H9 (cell line): ENCODE measurements around the gene ACVR1B. TPM values are rescaled to one million over a fixed set of nuclear protein-coding genes. Genes with fewer than 3 reads are reported as not detected.

Source experiments
- DNase-seq: peaks from one replicate; pipeline ENCODE4 v3.0.0-alpha.2; 2017
- H2AFZ ChIP-seq: one replicate; pipeline ENCODE4 v1.6.1; 2013; ENCODE audit warnings: mild to moderate bottlenecking, low read length, control low read depth, moderate library complexity
- H2AK5ac ChIP-seq: 2 replicates; pipeline ENCODE4 v1.6.1; 2013; ENCODE audit warnings: low read length, control low read depth, mixed read lengths; ENCODE audit not compliant: insufficient read length
- H2BK120ac ChIP-seq: one replicate; pipeline ENCODE4 v1.6.1; 2013; ENCODE audit warnings: low read depth, mild to moderate bottlenecking, low read length, control low read depth, inconsistent platforms; ENCODE audit not compliant: poor library complexity, severe bottlenecking
- H2BK12ac ChIP-seq: 2 replicates; pipeline ENCODE4 v1.6.1; 2013; ENCODE audit warnings: low read length, control low read depth, mixed read lengths, low read depth; ENCODE audit not compliant: insufficient read length
- H2BK15ac ChIP-seq: 2 replicates; pipeline ENCODE4 v1.6.1; 2013; ENCODE audit warnings: low read depth, low read length, control low read depth
- H2BK20ac ChIP-seq: one replicate; pipeline ENCODE4 v1.6.1; 2013; ENCODE audit warnings: low read depth, mild to moderate bottlenecking, low read length, control low read depth, inconsistent platforms; ENCODE audit not compliant: poor library complexity, severe bottlenecking
- H2BK5ac ChIP-seq: 2 replicates; pipeline ENCODE4 v1.6.1; 2013; ENCODE audit warnings: low read length, control low read depth, mixed read lengths; ENCODE audit not compliant: insufficient read length
- H3K14ac ChIP-seq: 2 replicates; pipeline ENCODE4 v1.6.1; 2013; ENCODE audit warnings: low read length, control low read depth; ENCODE audit not compliant: insufficient read depth
- H3K18ac ChIP-seq: 2 replicates; pipeline ENCODE4 v1.6.1; 2013; ENCODE audit warnings: low read depth, mild to moderate bottlenecking, mixed read lengths, low read length, control low read depth; ENCODE audit not compliant: insufficient read length
- H3K23ac ChIP-seq: 2 replicates; pipeline ENCODE4 v1.6.1; 2013; ENCODE audit warnings: low read length, control low read depth, mixed read lengths, low read depth; ENCODE audit not compliant: insufficient read length
- H3K23me2 ChIP-seq: 2 replicates; pipeline ENCODE4 v1.6.1; 2013; ENCODE audit warnings: low read depth, mild to moderate bottlenecking, mixed read lengths, low read length, control low read depth; ENCODE audit not compliant: insufficient read length, poor library complexity, severe bottlenecking
- H3K27ac ChIP-seq: 2 replicates; pipeline ENCODE4 v1.5.1; 2013; ENCODE audit warnings: low read length, control low read depth, mixed read lengths, low read depth; ENCODE audit not compliant: insufficient read length
- H3K27me3 ChIP-seq: 2 replicates; pipeline ENCODE4 v1.6.1; 2013; ENCODE audit warnings: low read length, control low read depth, inconsistent platforms; ENCODE audit not compliant: insufficient read depth
- H3K4ac ChIP-seq: 2 replicates; pipeline ENCODE4 v1.6.1; 2013; ENCODE audit warnings: low read depth, mild to moderate bottlenecking, control low read depth, inconsistent platforms, low read length, moderate library complexity
- H3K4me1 ChIP-seq: 2 replicates; pipeline ENCODE4 v1.6.1; 2013; ENCODE audit warnings: low read length, control low read depth, inconsistent platforms; ENCODE audit not compliant: insufficient read depth
- H3K4me2 ChIP-seq: 2 replicates; pipeline ENCODE4 v1.6.1; 2013; ENCODE audit warnings: low read length, control low read depth, mixed read lengths; ENCODE audit not compliant: insufficient read length, insufficient read depth
- H3K56ac ChIP-seq: 2 replicates; pipeline ENCODE4 v1.6.1; 2013; ENCODE audit warnings: low read depth, mild to moderate bottlenecking, mixed read lengths, low read length, control low read depth; ENCODE audit not compliant: insufficient read length
- H3K79me1 ChIP-seq: 2 replicates; pipeline ENCODE4 v1.6.1; 2013; ENCODE audit warnings: low read depth, mild to moderate bottlenecking, moderate library complexity, low read length, control low read depth, inconsistent platforms; ENCODE audit not compliant: insufficient read depth, poor library complexity, severe bottlenecking
- H3K79me2 ChIP-seq: 2 replicates; pipeline ENCODE4 v1.6.1; 2013; ENCODE audit warnings: low read length, control low read depth, inconsistent platforms; ENCODE audit not compliant: insufficient read depth
- H3K9ac ChIP-seq: 2 replicates; pipeline ENCODE4 v1.6.1; 2013; ENCODE audit warnings: low read length, control low read depth, mixed read lengths; ENCODE audit not compliant: insufficient read length; ENCODE audit errors: extremely low read depth
- H3K9me3 ChIP-seq: one replicate; pipeline ENCODE4 v1.6.1; 2013; ENCODE audit warnings: low read depth, low read length, inconsistent platforms; ENCODE audit not compliant: control insufficient read depth
- H3T11ph ChIP-seq: one replicate; pipeline ENCODE4 v1.6.1; 2013; ENCODE audit warnings: mild to moderate bottlenecking, low read length, control low read depth, inconsistent platforms
- H4K20me1 ChIP-seq: one replicate; pipeline ENCODE4 v1.6.1; 2013; ENCODE audit not compliant: control insufficient read depth, insufficient read length, insufficient read depth
- H4K5ac ChIP-seq: 2 replicates; pipeline ENCODE4 v1.6.1; 2013; ENCODE audit warnings: low read depth, mild to moderate bottlenecking, mixed read lengths, low read length, control low read depth; ENCODE audit not compliant: insufficient read length
- H4K8ac ChIP-seq: replicated peaks from 2 replicates; pipeline ENCODE4 v1.6.1; 2013; ENCODE audit warnings: low read length, control low read depth, mixed read lengths, low read depth; ENCODE audit not compliant: insufficient read length
- H4K91ac ChIP-seq: 2 replicates; pipeline ENCODE4 v1.6.1; 2013; ENCODE audit warnings: low read depth, mild to moderate bottlenecking, moderate library complexity, mixed read lengths, low read length, control low read depth; ENCODE audit not compliant: insufficient read length
- H3K27ac Mint-ChIP-seq, 3 experiments: 2 replicates in 2 of 3; 3 replicates in 1 of 3; pipeline ENCODE4 v1.8.0; 2020 to 2021; ENCODE audit warnings: mixed read lengths in 3 of 3, mild to moderate bottlenecking in 1 of 3, moderate library complexity in 1 of 3
- H3K27me3 Mint-ChIP-seq: 2 replicates; pipeline ENCODE4 v1.8.0; 2021; ENCODE audit warnings: low read depth, mild to moderate bottlenecking, moderate library complexity, mixed read lengths
- H3K36me3 Mint-ChIP-seq, 3 experiments: 2 replicates in 2 of 3; 3 replicates in 1 of 3; pipeline ENCODE4 v1.8.0; 2020 to 2021; ENCODE audit warnings: low read depth in 3 of 3, mixed read lengths in 3 of 3; ENCODE audit not compliant: insufficient read depth in 1 of 3
- H3K4me1 Mint-ChIP-seq, 2 experiments: 2 replicates each; pipeline ENCODE4 v1.8.0; 2020; ENCODE audit warnings: mixed read lengths in 2 of 2
- H3K4me3 Mint-ChIP-seq, 2 experiments: 2 replicates in 1 of 2; 3 replicates in 1 of 2; pipeline ENCODE4 v1.8.0; 2020 to 2021; ENCODE audit warnings: mild to moderate bottlenecking in 2 of 2, mixed read lengths in 2 of 2, moderate library complexity in 1 of 2
- H3K9me3 Mint-ChIP-seq, 2 experiments: 2 replicates in 1 of 2; 3 replicates in 1 of 2; pipeline ENCODE4 v1.8.0; 2020; ENCODE audit warnings: mild to moderate bottlenecking in 2 of 2, mixed read lengths in 2 of 2, moderate library complexity in 1 of 2
- total RNA-seq: library from RNA; stranded (reverse); gene quantifications from 2 replicates; pipeline ENCODE4 v1.2.1, GENCODE V29; 2021
- TF ChIP-seq, protein P1 (sequence below): fragments of 200-600 bp; sonication (generic); conservative IDR thresholded peaks from 3 replicates; pipeline ENCODE4 v1.8.0; 2021; ENCODE audit warnings: antibody characterized with exemption, mild to moderate bottlenecking

ACVR1B gene
- total RNA-seq, 1 experiment from 2014 or later: 16.3 TPM

DNA sequence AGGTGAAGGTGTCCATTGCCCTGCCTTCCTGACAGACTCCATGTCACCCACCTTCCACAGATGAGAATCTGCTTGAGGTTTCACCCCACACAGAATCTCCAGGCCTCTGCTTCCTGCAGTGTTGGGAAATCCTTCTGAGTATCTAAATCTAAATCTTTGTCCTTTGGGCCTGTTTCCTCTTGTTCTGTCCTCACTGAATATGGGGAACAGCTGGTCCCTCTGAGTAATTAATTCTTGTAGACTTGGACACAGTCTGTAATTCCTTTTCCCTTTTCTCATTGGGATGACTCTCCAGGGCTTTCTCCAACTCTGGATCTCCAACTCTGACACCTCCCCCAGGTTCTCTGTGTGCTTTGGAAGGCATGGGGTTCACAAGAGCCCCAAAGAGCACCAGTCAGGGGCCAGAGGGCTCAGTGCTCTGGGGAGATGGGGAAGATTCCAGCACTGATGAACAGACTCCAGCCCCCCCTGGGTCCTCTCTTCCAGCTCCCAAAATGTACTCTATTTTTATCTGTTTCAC is 46.5 kb upstream of the ACVR1B start:
- Histone ChIP-seq H3K27ac (no peak overlapping the region), H4K5ac (no peak overlapping the region), H2AK5ac (no peak overlapping the region), H3K56ac (no peak overlapping the region), H3K79me2 (no peaks in the 10 kb centered on the region), H2AFZ (no peak overlapping the region), H2BK5ac (no peak overlapping the region), H3K9ac (no peak overlapping the region), H3K9me3 (no peaks in the 10 kb centered on the region), H3K14ac (no peak overlapping the region), H3K18ac (no peak overlapping the region), H3K4ac (no peak overlapping the region), H2BK120ac (no peak overlapping the region), H4K91ac (no peak overlapping the region), H2BK15ac (no peak overlapping the region), H3T11ph (no peak overlapping the region), H2BK20ac (no peak overlapping the region), H3K23me2 (no peaks in the 10 kb centered on the region), H3K79me1 (no peaks in the 10 kb centered on the region), H3K4me1 (peaks cover 2% of the 10 kb centered on the region; the same call in 1 of the 2 replicates), H4K20me1 (peaks cover 3% of the 10 kb centered on the region), H3K23ac (no peak overlapping the region), H4K8ac (no peak overlapping the region), H3K4me2 (no peak overlapping the region), H3K27me3 (peaks cover 5% of the 10 kb centered on the region; the same call in 1 of the 2 replicates), H2BK12ac (no peak overlapping the region)
- Mint-ChIP-seq H3K4me1 (peaks cover 6 to 17% of the 10 kb centered on the region in 2 experiments), H3K27me3 (peaks cover 9% of the 10 kb centered on the region), H3K4me3 (no peak overlapping the region), H3K9me3 (no peaks in the 10 kb centered on the region; a peak in 1 of 5 replicates), H3K36me3 (no peaks in the 10 kb centered on the region), H3K27ac (no peak overlapping the region)
- TF ChIP-seq, protein P1, sequence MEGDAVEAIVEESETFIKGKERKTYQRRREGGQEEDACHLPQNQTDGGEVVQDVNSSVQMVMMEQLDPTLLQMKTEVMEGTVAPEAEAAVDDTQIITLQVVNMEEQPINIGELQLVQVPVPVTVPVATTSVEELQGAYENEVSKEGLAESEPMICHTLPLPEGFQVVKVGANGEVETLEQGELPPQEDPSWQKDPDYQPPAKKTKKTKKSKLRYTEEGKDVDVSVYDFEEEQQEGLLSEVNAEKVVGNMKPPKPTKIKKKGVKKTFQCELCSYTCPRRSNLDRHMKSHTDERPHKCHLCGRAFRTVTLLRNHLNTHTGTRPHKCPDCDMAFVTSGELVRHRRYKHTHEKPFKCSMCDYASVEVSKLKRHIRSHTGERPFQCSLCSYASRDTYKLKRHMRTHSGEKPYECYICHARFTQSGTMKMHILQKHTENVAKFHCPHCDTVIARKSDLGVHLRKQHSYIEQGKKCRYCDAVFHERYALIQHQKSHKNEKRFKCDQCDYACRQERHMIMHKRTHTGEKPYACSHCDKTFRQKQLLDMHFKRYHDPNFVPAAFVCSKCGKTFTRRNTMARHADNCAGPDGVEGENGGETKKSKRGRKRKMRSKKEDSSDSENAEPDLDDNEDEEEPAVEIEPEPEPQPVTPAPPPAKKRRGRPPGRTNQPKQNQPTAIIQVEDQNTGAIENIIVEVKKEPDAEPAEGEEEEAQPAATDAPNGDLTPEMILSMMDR: no peak
- no peak for DNase-seq
